Mesendoderm (in vitro differentiated cells): ENCODE results near the gene SLC2A4.

Experiments
- DNase-seq: peaks from one replicate; pipeline ENCODE4 v3.0.0; 2013
- H2AK5ac ChIP-seq: 2 replicates; pipeline ENCODE4 v1.6.1; 2013; ENCODE audit warnings: low read length, inconsistent platforms
- H2BK120ac ChIP-seq: 2 replicates; pipeline ENCODE4 v1.6.1; 2013; ENCODE audit warnings: low read depth, mild to moderate bottlenecking, low read length, moderate library complexity, mixed read lengths
- H2BK15ac ChIP-seq: replicated peaks from 2 replicates; pipeline ENCODE4 v1.6.1; 2013; ENCODE audit warnings: low read depth, mild to moderate bottlenecking, moderate library complexity
- H2BK5ac ChIP-seq: 2 replicates; pipeline ENCODE4 v1.6.1; 2013; ENCODE audit warnings: low read length, inconsistent platforms
- H3K18ac ChIP-seq: 2 replicates; pipeline ENCODE4 v1.6.1; 2013; ENCODE audit warnings: mild to moderate bottlenecking, low read length, mixed read lengths
- H3K23ac ChIP-seq: one replicate; pipeline ENCODE4 v1.6.1; 2013; ENCODE audit warnings: low read length
- H3K27ac ChIP-seq: 2 replicates; pipeline ENCODE4 v1.5.1; 2013; ENCODE audit warnings: low read depth, mild to moderate bottlenecking, inconsistent platforms, low read length, moderate library complexity
- H3K27me3 ChIP-seq: 2 replicates; pipeline ENCODE4 v1.6.1; 2013; ENCODE audit warnings: low read length, control low read depth, mild to moderate bottlenecking, inconsistent platforms; ENCODE audit not compliant: insufficient read depth, poor library complexity
- H3K36me3 ChIP-seq: 2 replicates; pipeline ENCODE4 v1.6.1; 2013; ENCODE audit warnings: low read length, inconsistent platforms; ENCODE audit not compliant: control insufficient read depth, insufficient read depth
- H3K4ac ChIP-seq: one replicate; pipeline ENCODE4 v1.6.1; 2013; ENCODE audit warnings: low read depth, mild to moderate bottlenecking, low read length, moderate library complexity
- H3K4me1 ChIP-seq: 2 replicates; pipeline ENCODE4 v1.6.1; 2013; ENCODE audit warnings: low read depth, low read length, inconsistent platforms; ENCODE audit not compliant: control insufficient read depth
- H3K4me2 ChIP-seq: 2 replicates; pipeline ENCODE4 v1.6.1; 2013; ENCODE audit warnings: low read length
- H3K4me3 ChIP-seq: 2 replicates; pipeline ENCODE4 v1.5.1; 2013; ENCODE audit warnings: mild to moderate bottlenecking, low read length
- H3K56ac ChIP-seq: one replicate; pipeline ENCODE4 v1.6.1; 2013; ENCODE audit warnings: low read length
- H3K79me1 ChIP-seq: 2 replicates; pipeline ENCODE4 v1.6.1; 2013; ENCODE audit warnings: low read length, inconsistent platforms
- H3K79me2 ChIP-seq: 2 replicates; pipeline ENCODE4 v1.6.1; 2013; ENCODE audit warnings: mild to moderate bottlenecking, low read length; ENCODE audit not compliant: control insufficient read depth, insufficient read depth
- H3K9ac ChIP-seq: 2 replicates; pipeline ENCODE4 v1.6.1; 2013; ENCODE audit warnings: low read length, inconsistent platforms
- H4K5ac ChIP-seq: one replicate; pipeline ENCODE4 v1.6.1; 2013; ENCODE audit warnings: low read length
- H4K8ac ChIP-seq: one replicate; pipeline ENCODE4 v1.6.1; 2013; ENCODE audit warnings: low read depth, mild to moderate bottlenecking, control low read depth, low read length, moderate library complexity
- WGBS: extraction: QIAGEN DNeasy Blood & Tissue Kit; methylation state at CpG from one replicate; pipeline ENCODE4 v1.1.7; 2013; ENCODE audit warnings: low lambda C conversion rate, missing lambda C conversion rate; ENCODE audit not compliant: insufficient coverage; ENCODE audit errors: extremely low coverage; 5-methylcytosine and 5-hydroxymethylcytosine counted together

The SLC2A4 gene

GRCh38 chr17:7240375-7240774, 41.1 kb upstream of the SLC2A4 start:
- H3K9ac ChIP-seq = peak overlapping the region; percentile 100
- H3K36me3 ChIP-seq = peaks cover 16% of the 10 kb centered on the region
- no peak overlapping the region for H3K23ac ChIP-seq
- H3K4ac ChIP-seq = no peak overlapping the region
- no peak overlapping the region for H2BK5ac ChIP-seq
- DNase-seq = no peak
- H3K56ac ChIP-seq = peak overlapping the region; percentile 100
- H2BK120ac ChIP-seq = no peak overlapping the region
- no peak overlapping the region for H3K18ac ChIP-seq
- no peak overlapping the region for H3K4me3 ChIP-seq
- peaks cover 9% of the 10 kb centered on the region for H3K4me1 ChIP-seq
- no peak overlapping the region for H4K8ac ChIP-seq
- H3K79me1 ChIP-seq = peaks cover 17% of the 10 kb centered on the region
- H3K27me3 ChIP-seq = no peaks in the 10 kb centered on the region
- H3K79me2 ChIP-seq = peaks cover 45% of the 10 kb centered on the region
- no CpG with 5 or more reads among the region's 4 CpGs for WGBS
- no peak overlapping the region for H4K5ac ChIP-seq
- H3K27ac ChIP-seq = no peak overlapping the region
- H2BK15ac ChIP-seq = no peak overlapping the region
- no peak overlapping the region for H2AK5ac ChIP-seq
- H3K4me2 ChIP-seq = no peak overlapping the region

- Histone ChIP-seq H3K27me3 (no peaks in the 10 kb centered on the region), H2AK5ac (no peak overlapping the region), H3K4me2 (peak overlapping the region; percentile 99), H3K56ac (peak overlapping the region; percentile 100), H3K79me1 (peaks cover 14% of the 10 kb centered on the region), H4K5ac (no peak overlapping the region), H3K4me1 (peaks cover 9% of the 10 kb centered on the region), H3K4me3 (peak overlapping the region; percentile 57), H3K9ac (peak overlapping the region; percentile 100), H3K18ac (no peak overlapping the region), H3K36me3 (peaks cover 11% of the 10 kb centered on the region), H3K27ac (no peak overlapping the region), H3K79me2 (peaks cover 41% of the 10 kb centered on the region), H3K23ac (peak overlapping the region; percentile 15), H4K8ac (no peak overlapping the region), H3K4ac (peak overlapping the region; percentile 39), H2BK15ac (no peak overlapping the region), H2BK120ac (no peak overlapping the region), H2BK5ac (no peak overlapping the region)
- WGBS = no CpG with 5 or more reads among the region's 9 CpGs
- no peak for DNase-seq
These were observed 40.3 kb upstream of the SLC2A4 start for GRCh38 chr17:7241090-7241733.

DNA sequence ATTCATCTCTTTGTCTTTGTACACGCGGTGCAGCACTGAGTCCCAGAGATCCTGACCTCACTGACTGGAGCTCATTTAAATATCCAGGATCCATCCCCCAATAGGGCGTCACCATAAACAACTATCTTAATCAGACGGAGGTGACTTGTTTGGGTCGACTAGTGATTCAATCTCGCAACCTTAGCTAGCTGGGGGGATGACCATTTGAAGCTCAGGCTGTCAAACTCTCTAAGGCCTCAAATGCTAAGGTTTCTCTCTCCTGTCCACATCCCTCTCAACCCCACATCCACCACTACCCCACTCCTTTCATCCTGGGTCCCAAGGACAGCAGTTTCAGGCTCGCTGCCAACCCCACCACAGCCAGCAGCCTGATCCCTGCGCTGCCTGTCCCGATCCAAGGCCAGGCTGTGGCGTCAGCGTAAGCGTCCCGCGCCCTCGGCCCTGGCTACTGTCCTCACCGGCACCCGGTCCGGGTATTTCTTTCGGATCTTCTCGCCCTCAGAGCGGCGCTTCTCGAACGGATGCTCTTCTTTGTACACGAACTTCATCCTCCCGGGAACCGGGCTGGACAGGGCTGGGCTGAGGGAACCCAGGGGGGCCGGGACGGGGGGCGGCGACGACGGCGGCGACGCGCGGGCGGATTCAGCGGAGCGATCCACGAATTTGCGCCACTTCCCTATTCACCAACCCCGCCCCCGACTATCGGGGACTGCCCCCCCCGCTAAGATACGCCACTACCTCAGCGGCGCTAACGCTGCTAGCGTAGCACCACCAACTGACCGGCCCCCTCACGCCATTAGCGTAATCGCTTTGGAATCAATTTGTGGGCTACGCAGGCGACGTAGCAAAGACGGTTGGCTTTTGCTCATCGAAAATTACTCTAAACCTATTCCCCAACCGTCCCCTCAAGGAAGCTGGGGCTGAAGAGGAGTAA, 39.5 kb upstream of the SLC2A4 start, which contains the start of gene GABARAP:
Gene GABARAP, minus strand, starts transcription at position 667 of the 934 bp plus-strand sequence. Its CDS starts 119 bp downstream, at position 548.
- Histone ChIP-seq H3K56ac (peak within 1 kb of the TSS; percentile 100), H3K4me3 (peak within 1 kb of the TSS; percentile 69), H3K79me1 (peaks cover 11% of the 10 kb centered on the region), H3K18ac (peak within 1 kb of the TSS; percentile 72), H3K27me3 (no peaks in the 10 kb centered on the region), H2AK5ac (peak within 1 kb of the TSS; percentile 100), H3K4me1 (peaks cover 9% of the 10 kb centered on the region), H3K79me2 (peaks cover 34% of the 10 kb centered on the region), H2BK15ac (no peak within 1 kb of the TSS), H4K8ac (peak within 1 kb of the TSS; percentile 28), H3K4me2 (peak within 1 kb of the TSS; percentile 99), H3K4ac (peak within 1 kb of the TSS; percentile 64), H4K5ac (no peak within 1 kb of the TSS), H2BK120ac (no peak within 1 kb of the TSS), H3K9ac (peak within 1 kb of the TSS; percentile 100), H3K36me3 (peaks cover 7% of the 10 kb centered on the region), H2BK5ac (peak within 1 kb of the TSS; percentile 91), H3K23ac (peak within 1 kb of the TSS; percentile 15), H3K27ac (peak within 1 kb of the TSS; percentile 92)
- no CpG with 5 or more reads among the region's 62 CpGs for WGBS
- peak; percentile 93 for DNase-seq

DNA sequence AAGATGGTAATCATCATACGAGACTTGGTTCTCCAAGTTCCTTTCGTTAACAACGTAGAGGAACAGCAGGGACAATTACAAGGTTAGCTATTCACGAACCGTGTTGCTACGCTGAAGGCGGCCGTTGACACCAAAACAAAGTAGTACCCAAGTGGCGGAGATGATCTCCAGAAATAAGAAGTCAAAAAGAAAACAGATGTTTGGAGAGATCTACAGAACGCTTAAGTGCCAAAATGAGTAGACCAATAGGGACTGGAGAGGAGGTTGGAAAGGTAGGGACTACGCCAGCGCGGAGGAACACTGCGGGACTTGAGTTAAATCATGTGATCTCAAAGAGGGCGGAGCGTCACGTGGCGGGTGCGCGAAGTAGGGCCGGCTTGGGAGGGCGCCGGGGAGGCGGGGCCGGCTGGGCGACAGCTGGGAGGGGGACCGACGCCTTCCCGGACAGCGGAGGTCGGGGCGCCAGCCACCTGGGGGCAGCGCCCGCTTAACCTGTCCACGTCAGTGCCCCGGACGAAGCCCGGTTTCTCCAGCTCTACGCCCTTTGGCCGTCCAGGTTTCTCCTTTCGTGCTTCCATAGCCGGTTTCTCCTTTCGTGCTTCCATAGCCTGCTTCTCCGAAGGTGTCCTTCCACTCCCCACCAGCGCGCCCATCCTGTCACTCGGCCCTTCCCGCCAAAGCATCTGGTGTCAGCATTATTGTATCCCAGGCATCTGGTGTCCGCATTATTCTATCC, 38.6 kb upstream of the SLC2A4 start:
- H3K18ac ChIP-seq = peak overlapping the region; percentile 10
- H3K27me3 ChIP-seq = no peaks in the 10 kb centered on the region
- peak overlapping the region; percentile 90 for H3K4me2 ChIP-seq
- H3K23ac ChIP-seq = no peak overlapping the region
- peak overlapping the region; percentile 94 for H3K9ac ChIP-seq
- H2AK5ac ChIP-seq = no peak overlapping the region
- H3K36me3 ChIP-seq = peaks cover 6% of the 10 kb centered on the region
- peaks cover 32% of the 10 kb centered on the region for H3K79me2 ChIP-seq
- H3K4me1 ChIP-seq = peaks cover 7% of the 10 kb centered on the region
- H3K27ac ChIP-seq = peak overlapping the region; percentile 87
- no peak overlapping the region for H4K8ac ChIP-seq
- H3K79me1 ChIP-seq = peaks cover 12% of the 10 kb centered on the region
- peak overlapping the region; percentile 69 for H3K4me3 ChIP-seq
- H2BK120ac ChIP-seq = no peak overlapping the region
- H2BK5ac ChIP-seq = peak overlapping the region; percentile 72
- peak overlapping the region; percentile 97 for H3K56ac ChIP-seq
- no peak overlapping the region for H2BK15ac ChIP-seq
- DNase-seq = peak; percentile 98
- no CpG with 5 or more reads among the region's 49 CpGs for WGBS
- H3K4ac ChIP-seq = no peak overlapping the region
- H4K5ac ChIP-seq = no peak overlapping the region

DNA sequence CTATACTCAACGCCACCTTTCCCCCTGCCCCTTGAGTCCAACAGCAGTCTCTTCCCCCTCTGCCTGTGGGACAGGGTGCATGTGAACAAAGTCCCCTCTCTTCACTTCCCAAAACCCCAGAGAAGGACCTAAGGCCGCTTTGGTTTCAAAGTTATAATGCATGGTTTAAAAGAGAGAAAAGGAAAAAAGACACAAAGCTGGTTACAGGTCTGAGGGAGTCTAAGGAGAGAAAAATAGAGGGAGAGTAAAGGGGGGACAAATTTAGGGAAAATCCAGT, 38.1 kb upstream of the SLC2A4 start:
- Histone ChIP-seq H3K18ac (no peak overlapping the region), H3K9ac (peak overlapping the region; percentile 85), H3K4me2 (peak overlapping the region; percentile 88), H3K4ac (no peak overlapping the region), H3K36me3 (peaks cover 6% of the 10 kb centered on the region), H3K4me3 (no peak overlapping the region), H3K79me1 (peaks cover 12% of the 10 kb centered on the region), H3K23ac (no peak overlapping the region), H3K27ac (no peak overlapping the region), H2AK5ac (no peak overlapping the region), H2BK15ac (no peak overlapping the region), H2BK120ac (no peak overlapping the region), H3K56ac (peak overlapping the region; percentile 88), H4K5ac (no peak overlapping the region), H3K4me1 (peaks cover 7% of the 10 kb centered on the region), H4K8ac (no peak overlapping the region), H3K27me3 (no peaks in the 10 kb centered on the region), H3K79me2 (peaks cover 35% of the 10 kb centered on the region), H2BK5ac (no peak overlapping the region)
- DNase-seq = no peak
- WGBS = no CpG with 5 or more reads among the region's 2 CpGs
